A673 (cell line): ENCODE results near the gene ZNF860. TPM values are rescaled to one million over a fixed set of nuclear protein-coding genes. Genes with fewer than 3 reads are reported as not detected.

Experiments
- BruUV-seq: library from RNA; stranded (reverse); fragments of 400-500 nt; replicated peaks from 2 replicates; lab custom pipeline; 2021; lab: Mats Ljungman, UMichigan
- CTCF ChIA-PET: fragments of 300-600 bp; sonication (Branson Sonifier 250); formaldehyde crosslinking; loops from one replicate; lab custom pipeline; 2022; ENCODE audit warnings: antibody characterized with exemption; lab: Charles Lee
- POLR2A ChIA-PET: fragments of 300-600 bp; sonication (Branson Sonifier 250); formaldehyde crosslinking; loops from one replicate; lab custom pipeline; 2022; ENCODE audit warnings: antibody characterized with exemption; ENCODE audit not compliant: low non-redundant PET; lab: Charles Lee
- DNase-seq: peaks from one replicate; pipeline ENCODE4 v3.0.0-alpha.2; 2015; ENCODE audit warnings: low spot score
- H3K27ac ChIP-seq: fragments of 200-600 bp; sonication (generic); 2 replicates; pipeline ENCODE4 v1.5.1; 2016; ENCODE audit warnings: mixed run types, low read depth, mild to moderate bottlenecking, mixed read lengths, antibody characterized with exemption, low read length; ENCODE audit not compliant: poor library complexity, severe bottlenecking
- H3K27me3 ChIP-seq: fragments of 200-600 bp; sonication (generic); replicated peaks from 2 replicates; pipeline ENCODE4 v1.6.1; 2017; ENCODE audit warnings: mixed run types, low read depth, mild to moderate bottlenecking, mixed read lengths, antibody characterized with exemption, low read length; ENCODE audit not compliant: insufficient read depth, poor library complexity
- H3K36me3 ChIP-seq: fragments of 200-600 bp; sonication (generic); 2 replicates; pipeline ENCODE4 v1.6.1; 2016; ENCODE audit warnings: mixed run types, mild to moderate bottlenecking, mixed read lengths, antibody characterized with exemption, low read length; ENCODE audit not compliant: insufficient read depth, poor library complexity, severe bottlenecking
- H3K4me1 ChIP-seq: fragments of 200-600 bp; sonication (generic); 2 replicates; pipeline ENCODE4 v1.6.1; 2017; ENCODE audit warnings: mixed run types, mild to moderate bottlenecking, mixed read lengths, antibody characterized with exemption, low read length; ENCODE audit not compliant: insufficient read depth, poor library complexity, severe bottlenecking
- H3K4me3 ChIP-seq: fragments of 200-600 bp; sonication (generic); 2 replicates; pipeline ENCODE4 v1.5.1; 2016; ENCODE audit warnings: low read depth, mixed run types, mild to moderate bottlenecking, mixed read lengths, low read length; ENCODE audit not compliant: poor library complexity, severe bottlenecking
- H3K9me3 ChIP-seq: fragments of 200-600 bp; sonication (generic); 2 replicates; pipeline ENCODE4 v1.6.1; 2016; ENCODE audit warnings: mixed run types, low read depth, mild to moderate bottlenecking, mixed read lengths, antibody characterized with exemption, low read length; ENCODE audit not compliant: poor library complexity, severe bottlenecking
- EZH2 ChIP-seq: fragments of 200-600 bp; sonication (generic); IDR thresholded peaks from 2 replicates; pipeline ENCODE4 v1.6.1; 2017; ENCODE audit warnings: borderline replicate concordance, low read depth, mild to moderate bottlenecking, mixed read lengths, antibody characterized with exemption, low read length; ENCODE audit not compliant: poor library complexity, severe bottlenecking
- intact Hi-C: fragments of 100-400 bp; cut with micrococcal nuclease; formaldehyde crosslinking; loops from one replicate; pipeline ENCODE4 v1.10.0; 2022; ENCODE audit not compliant: unreplicated experiment
- total RNA-seq: library from RNA; stranded (reverse); gene quantifications from 2 replicates; pipeline ENCODE4 v1.2.3, GENCODE V29; 2021
- TF ChIP-seq, protein P1 (sequence below): fragments of 300-800, 200-600 bp; sonication (generic); conservative IDR thresholded peaks from 2 replicates; pipeline ENCODE4 v1.5.1; 2017; ENCODE audit warnings: low read depth, mild to moderate bottlenecking, antibody characterized with exemption, low read length, moderate library complexity, mixed read lengths

The ZNF860 gene
- total RNA-seq, 1 experiment from 2014 or later = not detected

DNA sequence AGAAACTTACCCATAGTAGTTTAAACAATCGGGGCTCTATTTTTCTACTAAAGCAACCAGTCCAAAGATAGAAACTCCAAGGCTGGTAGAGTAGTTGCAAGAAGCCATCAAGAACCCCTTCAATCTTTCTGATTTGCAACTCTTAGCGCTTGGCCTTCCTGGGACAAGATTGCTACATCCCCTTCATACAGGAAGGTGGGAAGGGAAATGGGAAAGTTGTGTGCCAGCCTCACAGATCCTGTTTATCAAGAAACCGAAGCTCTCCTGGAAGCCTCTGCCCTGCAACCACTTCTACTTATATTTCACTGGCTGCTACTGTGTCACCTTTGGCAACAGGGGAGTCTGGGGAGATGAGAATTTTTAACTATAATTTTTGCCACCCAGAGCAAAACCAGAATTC lies 46.7 kb upstream of the ZNF860 start:
- no peaks in the 10 kb centered on the region for H3K9me3 ChIP-seq
- no TSS peak for BruUV-seq
- TF ChIP-seq, protein P1, sequence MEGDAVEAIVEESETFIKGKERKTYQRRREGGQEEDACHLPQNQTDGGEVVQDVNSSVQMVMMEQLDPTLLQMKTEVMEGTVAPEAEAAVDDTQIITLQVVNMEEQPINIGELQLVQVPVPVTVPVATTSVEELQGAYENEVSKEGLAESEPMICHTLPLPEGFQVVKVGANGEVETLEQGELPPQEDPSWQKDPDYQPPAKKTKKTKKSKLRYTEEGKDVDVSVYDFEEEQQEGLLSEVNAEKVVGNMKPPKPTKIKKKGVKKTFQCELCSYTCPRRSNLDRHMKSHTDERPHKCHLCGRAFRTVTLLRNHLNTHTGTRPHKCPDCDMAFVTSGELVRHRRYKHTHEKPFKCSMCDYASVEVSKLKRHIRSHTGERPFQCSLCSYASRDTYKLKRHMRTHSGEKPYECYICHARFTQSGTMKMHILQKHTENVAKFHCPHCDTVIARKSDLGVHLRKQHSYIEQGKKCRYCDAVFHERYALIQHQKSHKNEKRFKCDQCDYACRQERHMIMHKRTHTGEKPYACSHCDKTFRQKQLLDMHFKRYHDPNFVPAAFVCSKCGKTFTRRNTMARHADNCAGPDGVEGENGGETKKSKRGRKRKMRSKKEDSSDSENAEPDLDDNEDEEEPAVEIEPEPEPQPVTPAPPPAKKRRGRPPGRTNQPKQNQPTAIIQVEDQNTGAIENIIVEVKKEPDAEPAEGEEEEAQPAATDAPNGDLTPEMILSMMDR = no peak
- no peak for TF ChIP-seq EZH2
- DNase-seq = no peak
- H3K27me3 ChIP-seq = no peaks in the 10 kb centered on the region
- CTCF ChIA-PET = no interaction called here
- POLR2A ChIA-PET = no interaction called here
- intact Hi-C loops = no loop called here
- H3K4me3 ChIP-seq = no peak overlapping the region
- no peak overlapping the region for H3K27ac ChIP-seq
- no peaks in the 10 kb centered on the region for H3K36me3 ChIP-seq
- no peaks in the 10 kb centered on the region for H3K4me1 ChIP-seq

DNA sequence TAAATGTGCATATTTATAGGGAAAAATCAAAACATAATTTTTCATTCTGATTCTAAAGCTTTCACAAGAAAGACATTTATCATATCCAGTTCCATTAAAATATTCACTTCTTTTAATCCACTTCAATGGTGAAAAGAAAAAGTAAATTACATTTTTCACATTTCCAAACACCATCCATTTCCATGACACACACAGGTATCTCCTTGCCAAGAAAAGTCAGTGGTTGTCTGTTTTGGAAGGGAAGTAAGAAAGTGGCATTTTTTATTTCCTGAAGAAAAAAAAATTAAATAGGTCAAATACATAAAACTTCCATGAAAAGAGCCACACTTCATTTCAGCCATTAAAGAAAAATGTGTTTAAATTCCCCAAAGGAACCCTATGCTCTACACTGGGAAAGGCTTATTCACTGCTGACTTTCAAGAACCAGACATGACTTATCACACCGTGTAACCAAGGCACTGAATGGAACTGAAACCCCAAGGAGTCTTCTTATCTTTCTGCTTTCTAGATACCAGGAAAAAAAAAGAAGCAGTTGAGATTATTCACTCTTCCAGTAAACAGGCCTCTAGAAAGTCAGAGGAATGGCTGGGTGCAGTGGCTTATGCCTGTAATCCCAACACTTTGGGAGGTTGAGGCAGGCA lies 45.0 kb upstream of the ZNF860 start:
- no peak for TF ChIP-seq EZH2
- TF ChIP-seq, protein P1 = no peak
- no peak overlapping the region for H3K27ac ChIP-seq
- H3K36me3 ChIP-seq = no peaks in the 10 kb centered on the region
- H3K4me1 ChIP-seq = no peaks in the 10 kb centered on the region
- intact Hi-C loops = no loop called here
- H3K4me3 ChIP-seq = no peak overlapping the region
- no peak for DNase-seq
- no TSS peak for BruUV-seq
- H3K27me3 ChIP-seq = no peaks in the 10 kb centered on the region
- ChIA-PET POLR2A (no interaction called here), CTCF (no interaction called here)
- H3K9me3 ChIP-seq = no peaks in the 10 kb centered on the region

DNA sequence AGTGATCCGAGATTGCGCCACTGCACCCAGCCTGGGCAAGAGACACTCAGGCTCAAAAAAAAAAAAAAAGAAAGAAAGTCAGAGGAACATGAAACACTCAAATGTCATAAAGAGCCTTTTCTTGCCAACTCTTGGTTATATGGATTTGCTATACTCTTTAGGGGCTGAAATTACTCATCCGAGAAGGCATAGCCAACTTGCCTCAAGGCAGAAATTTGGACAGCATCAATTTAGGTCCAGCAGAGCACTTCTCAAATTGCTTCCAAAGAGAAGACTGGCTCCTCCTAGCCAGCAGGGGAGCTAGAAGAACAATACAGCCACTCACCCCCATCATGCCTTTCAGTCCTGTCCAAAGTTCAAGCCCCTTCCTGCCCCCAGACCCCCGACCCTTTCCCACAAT lies 44.3 kb upstream of the ZNF860 start:
- no TSS peak for BruUV-seq
- Histone ChIP-seq H3K36me3 (no peaks in the 10 kb centered on the region), H3K27me3 (no peaks in the 10 kb centered on the region), H3K4me3 (no peak overlapping the region), H3K9me3 (no peaks in the 10 kb centered on the region), H3K27ac (no peak overlapping the region), H3K4me1 (no peaks in the 10 kb centered on the region)
- TF ChIP-seq EZH2 = no peak
- TF ChIP-seq, protein P1 = no peak
- ChIA-PET POLR2A (no interaction called here), CTCF (no interaction called here)
- intact Hi-C loops = no loop called here
- no peak for DNase-seq
